HUES6 (cell line): ENCODE results near the gene SLPI.

Source experiments
- H3K27ac ChIP-seq: 2 replicates; pipeline ENCODE4 v1.7.0; 2013; ENCODE audit warnings: low read depth, mild to moderate bottlenecking, low read length, inconsistent platforms
- H3K27me3 ChIP-seq: 2 replicates; pipeline ENCODE4 v1.6.1; 2013; ENCODE audit warnings: low read length; ENCODE audit not compliant: control insufficient read depth, insufficient read depth
- H3K36me3 ChIP-seq: 2 replicates; pipeline ENCODE4 v1.6.1; 2013; ENCODE audit warnings: low read length; ENCODE audit not compliant: control insufficient read depth, insufficient read depth
- H3K4me1 ChIP-seq: 2 replicates; pipeline ENCODE4 v1.6.1; 2013; ENCODE audit warnings: low read length; ENCODE audit not compliant: control insufficient read depth, insufficient read depth
- H3K4me3 ChIP-seq: 2 replicates; pipeline ENCODE4 v1.5.1; 2013; ENCODE audit warnings: low read depth, low read length
- H3K9ac ChIP-seq: one replicate; pipeline ENCODE4 v1.6.1; 2013; ENCODE audit warnings: mild to moderate bottlenecking, low read length
- H3K9me3 ChIP-seq: 2 replicates; pipeline ENCODE4 v1.6.1; 2013; ENCODE audit warnings: low read depth, low read length; ENCODE audit not compliant: control insufficient read depth, insufficient read depth

Gene SLPI

DNA sequence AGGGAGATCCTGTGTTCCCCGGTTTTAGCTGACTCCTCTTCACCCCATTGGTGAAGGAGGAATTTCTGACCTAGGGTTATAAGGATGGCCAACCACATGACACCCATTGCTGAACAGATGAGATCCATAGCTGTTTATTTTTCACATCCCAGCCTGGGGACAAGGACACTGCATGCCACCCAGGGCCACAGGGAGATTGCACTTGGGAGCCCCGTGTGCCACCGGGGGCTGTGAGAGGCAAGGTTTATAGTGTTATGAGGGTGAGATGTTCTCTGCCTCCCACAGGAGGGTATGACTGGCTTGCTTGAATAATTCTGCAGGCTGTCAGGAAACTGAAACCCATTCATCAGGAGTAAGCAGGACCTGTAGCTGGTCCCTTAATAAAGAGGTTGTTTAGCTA is 14.7 kb upstream of the SLPI start:
- Histone ChIP-seq H3K9ac (no peak overlapping the region), H3K36me3 (no peaks in the 10 kb centered on the region), H3K27ac (no peak overlapping the region), H3K9me3 (no peaks in the 10 kb centered on the region), H3K27me3 (no peaks in the 10 kb centered on the region), H3K4me3 (no peak overlapping the region), H3K4me1 (peaks cover 7% of the 10 kb centered on the region; the same call in 1 of the 2 replicates)

DNA sequence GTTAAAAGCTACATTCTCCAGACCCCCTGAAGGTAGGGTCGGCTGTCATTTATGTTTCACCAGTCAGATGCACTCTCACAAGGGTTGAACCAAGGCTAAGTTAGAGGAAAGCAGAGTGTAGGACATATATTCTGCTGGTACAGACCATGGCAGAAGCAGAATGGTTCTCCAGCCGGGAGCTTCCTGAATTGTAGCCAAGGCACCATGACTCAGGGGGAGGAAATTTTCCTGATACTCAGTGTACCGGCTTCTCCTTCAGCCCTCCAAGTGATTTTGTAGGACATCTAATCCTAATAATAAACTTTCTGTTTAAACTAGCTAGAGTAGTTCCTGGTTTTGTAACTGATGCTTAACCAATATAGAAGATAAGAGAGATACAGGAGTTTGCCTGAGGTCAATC is 14.2 kb upstream of the SLPI start:
- Histone ChIP-seq H3K27ac (no peak overlapping the region), H3K27me3 (no peaks in the 10 kb centered on the region), H3K9ac (no peak overlapping the region), H3K9me3 (no peaks in the 10 kb centered on the region), H3K4me1 (peaks cover 7% of the 10 kb centered on the region; the same call in 1 of the 2 replicates), H3K36me3 (no peaks in the 10 kb centered on the region), H3K4me3 (no peak overlapping the region)

DNA sequence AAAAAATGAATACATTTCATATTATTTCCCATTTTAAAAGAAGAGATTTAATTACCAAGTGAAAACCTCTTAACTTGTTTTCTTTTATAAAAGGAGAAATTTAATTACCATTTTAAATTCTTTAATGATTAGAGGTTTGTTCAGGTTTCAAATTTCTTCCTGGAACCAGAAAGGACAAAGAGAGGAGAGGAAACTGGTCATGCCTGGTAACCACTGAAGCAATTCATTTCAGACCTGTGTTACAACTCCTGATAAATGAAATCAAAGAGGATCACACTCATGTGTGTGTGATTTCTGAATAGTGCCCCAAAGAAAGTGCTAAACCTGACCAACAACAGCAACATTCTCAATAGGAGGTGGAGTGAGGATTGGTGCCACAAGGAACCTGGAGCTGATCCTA is 12.6 kb upstream of the SLPI start:
- Histone ChIP-seq H3K27ac (no peak overlapping the region), H3K4me3 (no peak overlapping the region), H3K36me3 (no peaks in the 10 kb centered on the region), H3K4me1 (peaks cover 2% of the 10 kb centered on the region; the same call in 1 of the 2 replicates), H3K9me3 (no peaks in the 10 kb centered on the region), H3K9ac (no peak overlapping the region), H3K27me3 (no peaks in the 10 kb centered on the region)

DNA sequence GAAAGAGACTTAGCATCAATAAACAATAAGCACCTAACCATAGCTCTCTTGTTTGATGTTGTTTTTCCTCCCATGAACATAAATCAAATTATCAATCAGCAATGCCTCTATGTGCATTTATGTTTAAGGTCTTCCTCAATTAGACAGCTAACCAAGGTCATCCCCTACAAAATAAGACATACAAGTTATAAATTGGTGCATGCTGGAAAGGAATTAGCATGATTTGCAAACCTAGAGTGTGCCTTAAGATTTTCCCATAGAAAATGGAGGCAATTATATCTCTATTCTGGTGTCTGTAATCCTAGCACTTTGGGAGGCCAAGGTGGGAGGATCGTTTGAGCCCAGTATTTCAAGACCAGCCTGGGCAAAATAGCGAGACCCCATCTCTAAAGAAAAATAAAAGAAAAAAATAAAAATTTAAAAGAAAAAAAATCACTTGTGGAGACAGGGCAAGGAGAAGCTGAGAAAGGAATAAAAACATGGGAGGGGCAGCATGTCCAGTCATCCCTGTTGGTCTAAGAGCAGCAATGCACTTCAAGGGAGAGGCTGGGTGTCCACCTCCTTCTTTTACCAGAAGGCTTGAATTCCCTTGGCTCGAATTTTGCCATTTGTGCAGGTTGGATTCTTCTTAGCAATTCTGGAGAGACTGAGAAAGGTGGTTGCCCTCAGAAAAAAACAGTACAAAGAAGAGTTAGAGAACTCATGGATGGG is 9.3 kb upstream of the SLPI start:
- no peak overlapping the region for H3K4me3 ChIP-seq
- no peaks in the 10 kb centered on the region for H3K9me3 ChIP-seq
- no peaks in the 10 kb centered on the region for H3K27me3 ChIP-seq
- no peak overlapping the region for H3K27ac ChIP-seq
- H3K9ac ChIP-seq, result no peak overlapping the region
- no peaks in the 10 kb centered on the region; the same call in 1 of the 2 replicates for H3K4me1 ChIP-seq
- no peaks in the 10 kb centered on the region for H3K36me3 ChIP-seq

DNA sequence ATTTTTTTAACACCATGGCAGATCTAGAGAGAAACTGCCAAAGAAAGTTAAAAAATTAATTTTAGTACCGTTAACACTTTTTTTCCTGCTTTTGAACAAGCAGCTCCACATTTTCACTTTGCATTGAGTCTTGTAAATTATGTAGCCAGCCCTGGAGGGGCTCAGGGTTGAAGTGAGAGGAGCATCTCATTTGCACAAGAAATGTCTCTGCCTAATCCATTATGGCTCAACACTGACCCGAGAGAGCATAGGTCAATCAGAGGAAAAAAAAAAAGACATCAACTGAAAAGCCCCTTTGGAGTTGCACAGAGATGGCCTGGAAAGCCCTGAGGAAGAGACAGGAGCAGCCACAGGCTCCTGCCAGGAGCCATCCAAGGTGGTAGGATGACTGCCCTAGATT is 4.3 kb upstream of the SLPI start:
- no peak overlapping the region for H3K9ac ChIP-seq
- no peaks in the 10 kb centered on the region for H3K36me3 ChIP-seq
- no peak overlapping the region for H3K27ac ChIP-seq
- H3K27me3 ChIP-seq, result no peaks in the 10 kb centered on the region
- H3K9me3 ChIP-seq, result no peaks in the 10 kb centered on the region
- H3K4me3 ChIP-seq, result no peak overlapping the region
- H3K4me1 ChIP-seq, result peaks cover 6% of the 10 kb centered on the region

DNA sequence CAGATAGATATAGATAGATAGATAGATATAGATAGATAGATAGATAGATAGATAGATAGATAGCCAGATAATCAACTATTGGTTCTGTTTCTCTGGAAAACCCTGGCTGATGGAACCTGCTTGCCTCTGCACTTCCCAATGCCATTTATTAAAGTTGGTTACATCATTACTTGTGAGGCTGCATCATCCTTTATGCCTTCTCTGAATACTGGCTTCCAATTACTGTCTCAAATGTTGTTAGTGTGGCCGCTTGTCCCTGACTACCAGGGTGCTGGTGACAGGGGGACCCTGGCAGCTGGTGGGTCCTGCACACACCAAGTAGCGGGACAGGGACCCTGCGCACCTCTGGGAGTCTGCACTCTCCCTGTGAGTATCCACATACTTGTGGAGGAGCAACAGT is 3.9 kb upstream of the SLPI start:
- H3K27me3 ChIP-seq, result no peaks in the 10 kb centered on the region
- H3K36me3 ChIP-seq, result no peaks in the 10 kb centered on the region
- no peak overlapping the region for H3K4me3 ChIP-seq
- no peaks in the 10 kb centered on the region for H3K9me3 ChIP-seq
- H3K4me1 ChIP-seq, result peaks cover 6% of the 10 kb centered on the region
- no peak overlapping the region for H3K27ac ChIP-seq
- H3K9ac ChIP-seq, result no peak overlapping the region

DNA sequence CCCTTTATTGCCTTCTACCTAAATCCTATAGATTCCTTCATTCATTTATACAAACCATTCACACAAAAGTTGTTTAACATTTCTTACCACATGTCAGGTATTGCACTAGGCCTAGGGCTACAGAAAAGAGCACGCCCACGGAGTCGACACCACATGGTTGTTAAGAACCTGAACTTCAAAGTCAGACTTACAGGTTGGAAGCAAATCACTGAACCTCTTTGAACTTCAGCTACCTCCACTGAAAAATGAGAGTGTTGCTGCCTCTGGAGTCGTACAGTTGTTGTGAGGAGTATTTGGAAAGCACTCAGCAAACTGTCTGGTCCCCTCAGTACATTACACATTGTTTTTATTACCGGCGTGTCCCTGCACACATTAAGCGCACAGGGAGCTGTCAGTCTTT is 3.3 kb upstream of the SLPI start:
- Histone ChIP-seq H3K9me3 (no peaks in the 10 kb centered on the region), H3K36me3 (no peaks in the 10 kb centered on the region), H3K4me3 (no peak overlapping the region), H3K27me3 (no peaks in the 10 kb centered on the region), H3K4me1 (peaks cover 6% of the 10 kb centered on the region), H3K27ac (no peak overlapping the region), H3K9ac (no peak overlapping the region)

DNA sequence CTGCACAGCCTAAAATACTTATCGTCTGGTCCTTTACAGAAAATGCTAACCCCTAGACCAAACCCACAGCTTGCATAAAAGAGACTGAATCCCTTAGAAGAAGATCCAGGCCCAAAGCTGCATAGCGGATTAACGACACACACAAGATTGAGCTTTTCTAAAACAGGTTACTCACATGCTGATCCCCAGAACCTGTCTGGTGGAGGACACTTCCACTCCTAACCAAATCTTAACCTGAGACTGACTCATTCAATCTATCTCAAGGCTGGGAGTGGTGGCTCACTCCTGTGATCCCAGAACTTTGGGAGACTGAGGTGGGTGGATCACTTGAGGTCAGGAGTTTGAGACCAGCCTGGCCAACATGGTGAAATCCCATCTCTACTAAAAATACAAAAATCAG is 2.8 kb upstream of the SLPI start:
- H3K27ac ChIP-seq, result no peak overlapping the region
- no peak overlapping the region for H3K4me3 ChIP-seq
- no peaks in the 10 kb centered on the region for H3K27me3 ChIP-seq
- peaks cover 6% of the 10 kb centered on the region for H3K4me1 ChIP-seq
- no peaks in the 10 kb centered on the region for H3K9me3 ChIP-seq
- H3K9ac ChIP-seq, result no peak overlapping the region
- H3K36me3 ChIP-seq, result no peaks in the 10 kb centered on the region

DNA sequence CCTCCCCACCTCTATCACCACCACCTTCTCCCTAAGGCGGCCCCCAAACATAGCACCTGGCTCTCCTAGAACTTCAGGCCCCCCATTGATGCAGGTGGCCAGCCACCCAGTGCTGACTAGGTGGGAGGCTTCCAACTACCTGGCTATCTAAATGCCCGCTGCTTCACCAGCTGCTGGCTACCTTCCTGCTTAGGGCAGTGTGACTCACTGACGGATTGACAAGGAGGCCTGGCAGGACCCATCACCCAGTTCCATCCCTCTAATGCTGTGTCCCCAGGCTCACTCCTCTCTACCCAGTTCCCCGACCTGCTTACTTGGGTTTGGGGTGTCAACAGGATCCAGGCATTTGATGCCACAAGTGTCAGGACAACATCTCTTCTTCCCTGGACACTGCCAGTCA is 1.1 kb downstream of the SLPI start:
- no peak overlapping the region for H3K9ac ChIP-seq
- H3K27me3 ChIP-seq, result no peaks in the 10 kb centered on the region
- no peak overlapping the region for H3K27ac ChIP-seq

DNA sequence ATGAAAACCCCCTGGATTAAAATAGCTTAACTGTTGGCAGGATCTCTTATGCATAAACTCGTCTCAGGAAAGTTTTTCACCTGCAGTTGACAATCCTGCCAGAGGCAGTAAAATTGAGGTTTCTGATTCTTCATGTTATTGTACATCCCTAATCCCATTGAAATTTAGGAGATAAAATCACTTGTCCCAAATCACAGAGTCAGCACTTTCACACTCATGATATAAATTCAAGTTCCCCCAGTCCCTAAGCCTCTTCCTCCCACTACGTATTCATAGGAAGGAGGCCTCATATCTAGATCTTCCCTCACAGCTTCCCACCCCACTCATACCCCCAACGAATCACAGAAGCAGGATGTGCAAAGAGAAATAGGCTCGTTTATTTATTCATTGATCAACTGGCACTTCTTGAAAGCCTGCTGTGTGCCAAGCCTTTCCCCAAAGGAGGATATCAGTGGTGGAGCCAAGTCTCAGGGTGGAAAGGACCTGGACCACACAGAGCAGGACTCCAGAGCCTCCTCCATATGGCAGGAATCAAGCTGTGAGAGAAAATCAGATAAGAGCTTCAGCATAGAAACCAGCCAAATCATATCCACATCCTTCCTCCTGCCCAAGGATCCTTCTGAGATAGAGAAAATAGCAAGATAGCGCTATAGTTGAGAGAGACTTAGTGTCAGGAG is 2.3 kb downstream of the SLPI start:
- Histone ChIP-seq H3K27ac (no peak overlapping the region), H3K27me3 (no peaks in the 10 kb centered on the region), H3K4me3 (no peak overlapping the region), H3K36me3 (no peaks in the 10 kb centered on the region), H3K9me3 (no peaks in the 10 kb centered on the region), H3K4me1 (no peaks in the 10 kb centered on the region; the same call in 1 of the 2 replicates), H3K9ac (no peak overlapping the region)

More for the DNA sequence above, 1.1 kb downstream of the SLPI start:
- H3K9me3 ChIP-seq, result no peaks in the 10 kb centered on the region
- peaks cover 2% of the 10 kb centered on the region for H3K4me1 ChIP-seq
- no peaks in the 10 kb centered on the region for H3K36me3 ChIP-seq
- H3K4me3 ChIP-seq, result no peak overlapping the region

DNA sequence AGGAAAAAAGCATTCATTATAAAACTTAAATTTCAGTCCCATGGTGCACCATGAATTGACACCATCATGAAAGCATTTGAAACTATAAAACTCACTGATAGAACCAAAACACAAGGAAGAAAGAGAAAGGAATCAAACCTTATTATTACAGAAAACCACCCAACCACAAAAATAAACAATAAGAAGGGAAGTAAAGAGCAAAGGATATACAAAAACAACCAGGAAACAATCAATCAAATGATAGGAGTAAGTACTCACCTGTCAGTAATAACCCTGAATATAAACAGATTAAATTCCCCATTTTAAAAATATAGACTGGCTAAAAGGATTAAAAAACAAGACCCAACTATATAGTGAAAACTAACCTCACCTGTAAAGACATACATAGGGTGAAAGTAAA is 5.8 kb downstream of the SLPI start:
- Histone ChIP-seq H3K27ac (no peak overlapping the region), H3K4me3 (no peak overlapping the region), H3K4me1 (no peaks in the 10 kb centered on the region), H3K36me3 (no peaks in the 10 kb centered on the region), H3K9ac (no peak overlapping the region), H3K9me3 (no peaks in the 10 kb centered on the region), H3K27me3 (peaks cover 22% of the 10 kb centered on the region)
